GM08714 (cell line): ENCODE results near the gene C7.

Experiments used
- H3K4me3 ChIP-seq: fragments of 200-500 bp; sonication (Bioruptor generic); 2 replicates; pipeline ENCODE4 v1.5.1; 2014; ENCODE audit warnings: mild to moderate bottlenecking, low read length, inconsistent platforms
- ZNF274 ChIP-seq: IDR thresholded peaks from 2 replicates; pipeline ENCODE4 v1.6.1; 2012; ENCODE audit warnings: mild to moderate bottlenecking, low read depth, low read length

The C7 gene

GRCh38 chr5:40904205-40904993 is 4.9 kb upstream of the C7 start:
- TF ChIP-seq ZNF274, result no peak
- no peak overlapping the region for H3K4me3 ChIP-seq

DNA sequence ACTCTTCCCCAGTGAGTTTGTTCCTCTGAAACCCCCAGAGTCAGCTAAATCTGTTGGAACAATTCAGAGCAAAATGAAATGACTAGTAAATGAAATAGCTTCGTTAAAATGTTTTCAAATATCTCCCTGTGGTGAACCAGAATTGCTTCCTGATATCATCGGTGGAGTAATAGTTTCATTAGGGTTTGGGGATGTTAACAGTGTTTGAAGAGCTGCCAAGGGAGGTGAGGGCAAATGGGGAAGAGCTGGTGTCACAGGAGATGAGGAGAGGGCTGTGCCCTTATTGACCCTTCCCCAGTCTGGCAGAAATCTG is 4.3 kb upstream of the C7 start:
- H3K4me3 ChIP-seq, result no peak overlapping the region
- TF ChIP-seq ZNF274, result no peak

DNA sequence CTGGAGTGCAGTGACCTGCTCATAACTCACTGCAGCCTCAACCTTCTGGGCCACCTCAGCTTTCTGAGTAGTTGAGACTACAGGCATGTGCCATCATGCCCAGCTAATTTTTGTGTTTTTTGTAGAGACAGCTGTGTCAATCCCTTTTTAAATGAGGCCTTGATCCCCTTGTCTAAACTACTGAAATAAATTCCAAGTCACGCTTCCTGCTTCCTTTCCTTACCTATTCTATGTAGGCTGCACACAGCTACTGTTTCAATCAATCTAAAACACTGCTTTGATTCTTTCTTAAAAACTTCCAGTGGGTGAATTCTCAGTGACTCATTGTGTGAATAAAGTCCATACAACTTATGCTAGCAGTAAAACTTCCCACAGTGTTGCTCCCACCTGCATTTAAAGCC is 2.9 kb upstream of the C7 start:
- H3K4me3 ChIP-seq, result no peak overlapping the region
- TF ChIP-seq ZNF274, result no peak

GRCh38 chr5:40909723-40910122 is 426 bp downstream of the C7 start:
- no peak overlapping the region for H3K4me3 ChIP-seq
- no peak for TF ChIP-seq ZNF274

GRCh38 chr5:40911266-40911665 is 2.0 kb downstream of the C7 start:
- no peak overlapping the region for H3K4me3 ChIP-seq
- no peak for TF ChIP-seq ZNF274

GRCh38 chr5:40914835-40915234 is 5.5 kb downstream of the C7 start:
- no peak for TF ChIP-seq ZNF274
- H3K4me3 ChIP-seq, result no peak overlapping the region

DNA sequence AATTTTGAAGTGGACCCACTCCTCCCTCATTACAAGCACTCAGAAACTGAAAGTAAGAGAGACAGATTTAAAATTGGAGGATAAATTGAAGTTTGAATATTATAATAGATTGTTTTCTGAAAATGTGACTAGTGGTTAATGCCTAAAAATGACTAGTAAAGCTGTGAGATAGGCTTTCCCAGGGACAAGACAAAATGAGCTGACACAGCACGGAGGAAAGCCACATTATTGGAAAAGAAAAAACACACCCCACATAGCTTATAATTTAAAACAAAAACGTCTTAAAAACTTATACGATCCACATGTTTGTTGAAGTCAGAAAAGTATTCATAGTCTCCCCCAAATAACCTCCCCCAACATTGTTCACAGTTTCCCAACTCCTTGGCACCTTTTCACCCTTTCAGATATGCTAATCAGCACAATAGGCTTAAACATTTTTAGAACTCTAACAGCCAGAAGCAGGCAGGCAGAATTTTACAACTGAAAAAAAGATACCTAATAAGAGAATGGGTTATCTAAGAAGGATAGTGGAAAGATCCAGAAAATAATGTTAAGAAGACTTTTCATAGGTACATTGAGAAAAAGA is 6.1 kb downstream of the C7 start:
- no peak for TF ChIP-seq ZNF274
- H3K4me3 ChIP-seq, result no peak overlapping the region

DNA sequence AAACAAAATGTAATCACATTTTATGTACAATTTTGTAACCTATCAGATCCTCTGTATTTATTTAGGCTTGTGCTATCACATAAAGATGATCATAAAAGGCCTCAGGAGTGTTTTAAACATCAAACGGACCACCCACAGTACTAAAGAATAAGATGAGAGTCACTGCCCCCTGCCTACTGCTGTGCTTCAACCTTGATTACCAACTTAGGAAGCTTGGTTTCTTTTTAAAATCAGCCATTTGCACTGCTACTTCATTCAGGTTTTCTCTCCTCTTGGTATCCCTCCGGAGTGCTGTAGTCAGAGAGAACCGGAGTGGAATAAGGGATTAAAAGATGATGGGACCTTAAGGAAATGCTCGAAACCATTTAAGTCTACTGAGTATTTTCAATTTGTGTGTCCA is 6.9 kb downstream of the C7 start:
- no peak overlapping the region for H3K4me3 ChIP-seq
- no peak for TF ChIP-seq ZNF274

DNA sequence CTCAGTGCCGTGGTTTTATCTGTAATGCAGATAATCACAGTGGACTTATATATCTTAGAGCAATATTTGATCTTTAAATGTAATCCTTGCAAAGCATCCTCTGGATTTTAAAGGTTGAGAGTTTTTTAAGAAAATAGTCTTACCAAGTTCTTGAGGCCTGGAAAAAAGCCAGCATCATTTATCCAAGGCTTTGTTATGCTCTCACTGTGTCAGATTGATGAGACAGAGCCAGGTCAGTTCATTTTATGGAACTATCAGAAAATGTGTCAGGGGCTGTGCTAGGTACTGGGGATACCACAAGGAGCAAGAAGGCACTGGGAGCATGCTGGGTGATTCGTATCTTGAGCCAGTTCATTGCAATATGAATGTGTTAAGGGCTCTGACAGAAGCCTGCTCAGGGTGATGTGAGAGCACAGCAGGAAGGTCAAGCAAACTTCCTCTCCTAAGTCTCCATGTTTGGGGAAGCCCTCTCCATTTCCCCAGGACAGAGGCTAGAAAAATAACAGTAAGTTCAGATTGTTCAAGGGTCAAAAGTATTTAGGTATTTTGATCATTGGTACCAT is 19.7 kb downstream of the C7 start:
- no peak for TF ChIP-seq ZNF274

GRCh38 chr5:40932766-40933165 is 23.5 kb downstream of the C7 start:
- no peak for TF ChIP-seq ZNF274
- H3K4me3 ChIP-seq, result no peak overlapping the region

More for the DNA sequence above, 19.7 kb downstream of the C7 start:
- no peak overlapping the region for H3K4me3 ChIP-seq

DNA sequence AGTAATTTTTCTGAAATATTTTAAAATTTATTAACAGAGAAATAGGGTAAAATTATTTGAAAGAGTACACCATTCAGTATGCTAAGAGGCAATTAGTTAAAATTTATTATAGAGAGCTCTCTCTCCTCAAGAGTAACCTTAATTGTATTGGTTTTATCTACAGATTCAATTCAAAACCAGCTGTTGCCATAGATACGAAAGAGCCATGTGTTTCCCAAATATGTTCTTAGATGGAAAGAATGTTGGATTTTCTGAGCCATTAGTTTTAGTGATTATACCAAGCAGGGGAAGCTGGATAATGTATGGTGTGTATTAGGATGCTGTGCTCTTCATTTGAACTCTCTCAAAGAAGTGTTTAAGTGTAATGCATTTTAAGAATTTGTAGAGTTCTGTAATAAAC is 27.8 kb downstream of the C7 start:
- TF ChIP-seq ZNF274, result no peak
- H3K4me3 ChIP-seq, result no peak overlapping the region

DNA sequence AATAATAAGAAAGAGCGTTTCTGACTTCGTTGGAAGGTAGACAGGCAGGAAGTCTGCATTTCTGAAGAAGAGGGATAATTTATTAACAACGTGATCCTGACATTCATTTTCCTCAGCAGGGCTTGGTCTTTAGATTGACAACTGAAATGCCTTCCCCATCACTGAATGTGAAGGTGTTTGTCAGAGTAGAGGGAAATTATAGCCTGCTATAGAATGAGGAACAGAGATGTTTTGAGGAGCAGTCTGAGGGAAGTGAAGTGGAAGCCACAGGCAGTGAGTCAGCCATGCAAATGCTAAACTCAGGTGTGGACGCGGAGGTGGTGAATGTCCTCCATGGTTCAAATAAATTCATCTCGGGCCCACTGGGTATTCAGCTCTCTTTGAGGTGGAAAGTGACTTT is 30.5 kb downstream of the C7 start:
- TF ChIP-seq ZNF274, result no peak
- H3K4me3 ChIP-seq, result no peak overlapping the region

DNA sequence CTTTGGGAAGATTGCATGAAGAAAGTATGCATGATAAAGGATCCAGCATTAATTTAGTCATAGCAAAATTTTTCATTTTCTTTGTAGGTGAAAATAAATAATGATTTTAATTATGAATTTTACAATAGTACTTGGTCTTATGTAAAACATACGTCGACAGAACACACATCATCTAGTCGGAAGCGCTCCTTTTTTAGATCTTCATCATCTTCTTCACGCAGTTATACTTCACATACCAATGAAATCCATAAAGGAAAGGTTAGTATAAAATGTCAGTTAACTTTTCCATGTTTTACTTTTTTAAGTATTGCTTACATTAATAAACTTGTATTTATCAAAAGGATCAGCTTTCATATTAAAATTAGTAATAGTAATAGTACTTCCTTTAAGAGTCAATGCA is 35.8 kb downstream of the C7 start:
- no peak for TF ChIP-seq ZNF274
- H3K4me3 ChIP-seq, result no peak overlapping the region

- no peak overlapping the region for H3K4me3 ChIP-seq
- no peak for TF ChIP-seq ZNF274
Observed at GRCh38 chr5:40955313-40955712, 46.0 kb downstream of the C7 start.

DNA sequence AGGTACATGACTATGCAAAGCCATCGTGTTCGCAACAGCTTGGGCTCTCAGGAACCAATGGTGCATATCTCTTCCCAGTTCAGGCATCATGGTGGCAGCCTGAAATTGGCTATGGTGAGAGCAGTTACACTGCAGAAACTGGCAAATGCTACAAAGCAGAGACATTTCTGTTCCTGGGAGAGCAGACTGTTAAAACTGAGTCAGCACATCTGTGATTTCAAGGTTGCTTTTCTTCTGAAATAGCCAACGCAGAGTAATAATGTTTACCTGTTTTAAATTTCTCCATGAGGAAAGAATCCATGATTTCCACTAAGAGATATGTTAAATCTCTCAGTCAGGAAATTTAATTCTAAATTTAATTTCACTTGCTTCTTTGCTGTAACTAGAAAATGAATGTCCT is 47.8 kb downstream of the C7 start:
- no peak for TF ChIP-seq ZNF274
- H3K4me3 ChIP-seq, result no peak overlapping the region
